ENCODE results near the gene GP1BA. TPM values are rescaled to one million over a fixed set of nuclear protein-coding genes. Genes with fewer than 3 reads are reported as not detected.

The GP1BA gene
- total RNA-seq (2022; extraction: Qiagen RNA extraction) = not detected in 5 replicates

GRCh38 chr17:4931963-4932362 lies at the start of gene GP1BA:
TSS of gene GP1BA (plus strand) at chr17:4932277. CDS start at chr17:4932605, 328 bp downstream.

GRCh38 chr17:4899341-4900230 lies 32.5 kb upstream of the GP1BA start, which contains the start of gene C17orf107:
TSS of gene C17orf107 (plus strand) at chr17:4899536. CDS start at chr17:4899763, 227 bp downstream.

GRCh38 chr17:4903051-4903818 lies 28.8 kb upstream of the GP1BA start, which contains the start of gene CHRNE:
TSS of gene CHRNE (minus strand) at chr17:4903098. CDS start at chr17:4903063, 35 bp downstream.

GRCh38 chr17:4939796-4940554 lies 7.9 kb downstream of the GP1BA start, which contains the start of the genes RNF167 and SLC25A11:
TSS of gene RNF167 (plus strand) at chr17:4940268. CDS start at chr17:4940910, 642 bp downstream.
TSS of gene SLC25A11 (minus strand) at chr17:4940046. CDS start at chr17:4939910, 136 bp downstream.

GRCh38 chr17:4948166-4948930 lies 16.3 kb downstream of the GP1BA start, which contains the start of gene PFN1:
TSS of gene PFN1 (minus strand) at chr17:4948530. CDS start at chr17:4948394, 136 bp downstream.

GRCh38 chr17:4950746-4951204 lies 18.7 kb downstream of the GP1BA start, which contains the start of gene ENO3:
TSS of gene ENO3 (plus strand) at chr17:4951119. CDS start at chr17:4951830, 711 bp downstream.

GRCh38 chr17:4967539-4968485 lies 35.7 kb downstream of the GP1BA start, which contains the start of gene SPAG7:
TSS of gene SPAG7 (minus strand) at chr17:4967817. CDS start at chr17:4967804, 13 bp downstream.

Other genes starting within 250 kb of the GP1BA start
- 57.8 to 78.2 TPM (median 70.6 TPM) in 5 replicates for gene PELP1, start 228.1 kb upstream of the GP1BA start, total RNA-seq (2022; extraction: Qiagen RNA extraction)
- gene ARRB2, start 221.6 kb upstream of the GP1BA start, total RNA-seq (2022; extraction: Qiagen RNA extraction) = 47.6 to 69.4 TPM (median 56.5 TPM) in 5 replicates
- 39.8 to 43.6 TPM (median 40.8 TPM) in 5 replicates for gene MED11, start 200.8 kb upstream of the GP1BA start, total RNA-seq (2022; extraction: Qiagen RNA extraction)
- gene ZMYND15, start 192.4 kb upstream of the GP1BA start, total RNA-seq (2022; extraction: Qiagen RNA extraction) = 0.24 to 0.69 TPM (median 0.32 TPM) in 5 replicates
- gene CXCL16, start 192.3 kb upstream of the GP1BA start, total RNA-seq (2022; extraction: Qiagen RNA extraction) = 15.4 to 20.3 TPM (median 16.8 TPM) in 5 replicates
- 0.50 to 1.3 TPM (median 0.73 TPM) in 5 replicates for gene TM4SF5, start 160.4 kb upstream of the GP1BA start, total RNA-seq (2022; extraction: Qiagen RNA extraction)
- gene VMO1, start 145.9 kb upstream of the GP1BA start, total RNA-seq (2022; extraction: Qiagen RNA extraction) = 0.68 to 1.6 TPM (median 0.81 TPM) in 5 replicates
- not detected in 5 replicates for gene GLTPD2, start 143.3 kb upstream of the GP1BA start, total RNA-seq (2022; extraction: Qiagen RNA extraction)
- gene PSMB6, start 136.1 kb upstream of the GP1BA start, total RNA-seq (2022; extraction: Qiagen RNA extraction) = 471 to 505 TPM (median 471 TPM) in 5 replicates
- gene PLD2, start 125.1 kb upstream of the GP1BA start, total RNA-seq (2022; extraction: Qiagen RNA extraction) = 21.4 to 28.4 TPM (median 23.8 TPM) in 5 replicates
- 44.8 to 62.1 TPM (median 56.2 TPM) in 5 replicates for gene MINK1, start 98.9 kb upstream of the GP1BA start, total RNA-seq (2022; extraction: Qiagen RNA extraction)
- gene C17orf107, start 32.7 kb upstream of the GP1BA start, total RNA-seq (2022; extraction: Qiagen RNA extraction) = 0.16 to 0.48 TPM (median 0.28 TPM) in 5 replicates
- gene CHRNE, start 29.2 kb upstream of the GP1BA start, total RNA-seq (2022; extraction: Qiagen RNA extraction) = 0.10 TPM in 1 of 5 replicates, not detected in the others
- gene SLC25A11, start 7.8 kb downstream of the GP1BA start, total RNA-seq (2022; extraction: Qiagen RNA extraction) = 52.9 to 74.2 TPM (median 68.7 TPM) in 5 replicates
- gene RNF167, start 8.0 kb downstream of the GP1BA start, total RNA-seq (2022; extraction: Qiagen RNA extraction) = 98.8 to 148 TPM (median 117 TPM) in 5 replicates
- gene PFN1, start 16.3 kb downstream of the GP1BA start, total RNA-seq (2022; extraction: Qiagen RNA extraction) = 2,509 to 3,080 TPM (median 2,785 TPM) in 5 replicates
- gene ENO3, start 18.8 kb downstream of the GP1BA start, total RNA-seq (2022; extraction: Qiagen RNA extraction) = 45.6 to 55.1 TPM (median 48.1 TPM) in 5 replicates
- 70.3 to 89.6 TPM (median 73.0 TPM) in 5 replicates for gene SPAG7, start 35.5 kb downstream of the GP1BA start, total RNA-seq (2022; extraction: Qiagen RNA extraction)
- gene CAMTA2, start 55.4 kb downstream of the GP1BA start, total RNA-seq (2022; extraction: Qiagen RNA extraction) = 28.9 to 41.2 TPM (median 34.3 TPM) in 5 replicates
- 1.7 to 1.9 TPM (median 1.8 TPM) in 5 replicates for gene INCA1, start 65.2 kb downstream of the GP1BA start, total RNA-seq (2022; extraction: Qiagen RNA extraction)
- gene KIF1C, start 65.7 kb downstream of the GP1BA start, total RNA-seq (2022; extraction: Qiagen RNA extraction) = 107 to 129 TPM (median 121 TPM) in 5 replicates
- 0.42 to 0.97 TPM (median 0.76 TPM) in 5 replicates for gene SLC52A1, start 103.1 kb downstream of the GP1BA start, total RNA-seq (2022; extraction: Qiagen RNA extraction)
- 0.77 to 1.2 TPM (median 0.95 TPM) in 5 replicates for gene ZFP3, start 146.2 kb downstream of the GP1BA start, total RNA-seq (2022; extraction: Qiagen RNA extraction)
- 3.4 to 5.1 TPM (median 4.0 TPM) in 5 replicates for gene ZNF232, start 179.6 kb downstream of the GP1BA start, total RNA-seq (2022; extraction: Qiagen RNA extraction)
- 0.01 to 0.06 TPM in 2 of 5 replicates, not detected in the others for gene USP6, start 183.8 kb downstream of the GP1BA start, total RNA-seq (2022; extraction: Qiagen RNA extraction)